ENCODE measurements around the gene PASK. TPM values are rescaled to one million over a fixed set of nuclear protein-coding genes. Genes with fewer than 3 reads are reported as not detected.

The PASK gene
- polyA plus RNA-seq, 3 donors = 0.56 to 4.3 (median 0.70) TPM

DNA sequence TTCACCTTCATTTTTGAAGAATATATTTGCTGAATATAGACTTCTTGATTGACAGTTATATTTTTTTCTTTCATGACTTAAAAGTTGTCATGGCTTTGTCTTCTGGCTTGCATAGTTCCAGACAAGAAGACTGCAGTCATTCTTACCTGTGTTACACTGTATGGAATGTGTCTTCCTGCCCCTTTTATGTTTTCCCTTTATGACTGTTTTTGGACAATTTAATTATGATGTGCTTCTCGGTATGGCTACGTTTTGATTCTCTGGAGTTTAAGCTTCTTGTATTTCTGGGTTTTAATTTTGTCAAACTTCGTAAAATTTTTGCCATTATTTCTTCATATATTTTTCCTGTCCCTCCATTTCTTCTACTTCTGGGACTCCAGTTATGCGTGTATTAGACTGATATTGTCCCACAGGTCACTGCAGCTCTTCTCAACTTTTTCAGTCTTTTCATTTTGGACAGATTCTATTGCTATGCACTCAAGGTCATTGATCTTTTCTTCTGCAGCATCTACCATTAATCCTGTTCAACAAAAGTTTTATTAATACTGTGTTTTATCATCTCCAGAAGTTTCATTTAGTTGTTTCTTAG, 64.3 kb downstream of the PASK start:
- Histone ChIP-seq H4K20me1 (ENCODE audit: insufficient read depth, low read length) (no peaks in the 10 kb centered on the region), H3K4me2 (replicated peaks; ENCODE audit: extremely low read depth, low read length, poor library complexity, severe bottlenecking) (no peak overlapping the region), H3K36me3 (replicated peaks in 1 of 2; ENCODE audit: control insufficient read depth in 1 of 2, insufficient read depth in 2 of 2, low read length in 2 of 2) (peaks cover 39 to 57% of the 10 kb centered on the region in 2 donors), H3K27me3 (ENCODE audit: control insufficient read depth in 2 of 2, insufficient read depth in 2 of 2, low read length in 2 of 2) (no peaks in the 10 kb centered on the region), H3K4me1 (ENCODE audit: control insufficient read depth in 1 of 2, insufficient read depth in 2 of 2, low read length in 2 of 2) (no peaks in the 10 kb centered on the region), H3K9me3 (replicated peaks in 1 of 2; ENCODE audit: control insufficient read depth in 1 of 2, insufficient read depth in 1 of 2, low read length in 2 of 2) (no peaks in the 10 kb centered on the region), H3K27ac (ENCODE audit: low read depth in 1 of 2, low read length in 2 of 2) (no peak overlapping the region), H3K79me2 (ENCODE audit: insufficient read depth, low read length) (no peaks in the 10 kb centered on the region), H3K9ac (ENCODE audit: insufficient read depth, low read length, poor library complexity, severe bottlenecking) (no peak overlapping the region), H2AFZ (ENCODE audit: insufficient read depth, low read depth, low read length, poor library complexity, severe bottlenecking) (no peak overlapping the region), H3K4me3 (replicated peaks in 1 of 3; ENCODE audit: low read depth in 2 of 3, low read length in 3 of 3) (no peak overlapping the region)
- H3K9me3 Mint-ChIP-seq = peaks cover 0 to 2% (median 0%) of the 10 kb centered on the region in 7 donors
- H3K27me3 Mint-ChIP-seq (ENCODE audit: low read depth in 3 of 3) = peaks cover 0 to 2% (median 0%) of the 10 kb centered on the region in 3 donors
- no peak overlapping the region for H3K4me3 Mint-ChIP-seq
- H3K4me1 Mint-ChIP-seq = no peaks in the 10 kb centered on the region
- no peak overlapping the region for H3K27ac Mint-ChIP-seq
- no peak for DNase-seq
- no CpG with 5 or more reads among the region's 4 CpGs for WGBS (ENCODE audit: insufficient coverage)
- no peak for TF ChIP-seq CTCF (IDR thresholded peaks at IDR 0.05)
- intact Hi-C loops (cut with micrococcal nuclease) = no loop called here
- peaks cover 52 to 55% of the 10 kb centered on the region in 2 donors for H3K36me3 Mint-ChIP-seq

DNA sequence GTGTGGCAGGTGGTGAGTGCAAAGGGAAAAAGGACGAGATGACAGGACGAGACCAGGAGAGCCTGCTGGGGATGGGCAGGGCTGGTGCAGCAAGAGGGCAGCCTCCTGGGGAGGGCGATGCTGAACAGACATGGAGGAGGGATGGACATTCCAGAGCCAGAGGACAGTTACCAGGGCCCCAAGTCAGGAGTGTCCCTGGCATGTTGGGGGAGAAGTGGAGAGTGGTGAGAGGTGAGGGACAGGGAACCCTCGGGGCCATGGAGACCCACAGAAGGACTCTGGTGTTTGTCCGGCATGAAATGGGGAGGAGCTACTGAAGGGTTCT, 66.2 kb downstream of the PASK start:
- peaks cover 21 to 38% of the 10 kb centered on the region in 2 donors for H3K36me3 ChIP-seq (replicated peaks in 1 of 2; ENCODE audit: control insufficient read depth in 1 of 2, insufficient read depth in 2 of 2, low read length in 2 of 2)
- Mint-ChIP-seq H3K4me3 (no peak overlapping the region), H3K4me1 (no peaks in the 10 kb centered on the region), H3K9me3 (peaks cover 0 to 2% (median 0%) of the 10 kb centered on the region in 7 donors), H3K27me3 (ENCODE audit: low read depth in 3 of 3) (peaks cover 0 to 4% (median 0%) of the 10 kb centered on the region in 3 donors), H3K36me3 (peaks cover 35 to 36% of the 10 kb centered on the region in 2 donors), H3K27ac (no peak overlapping the region)
- no peak for DNase-seq
- H3K9ac ChIP-seq (ENCODE audit: insufficient read depth, low read length, poor library complexity, severe bottlenecking) = no peak overlapping the region
- no peaks in the 10 kb centered on the region for H3K9me3 ChIP-seq (replicated peaks in 1 of 2; ENCODE audit: control insufficient read depth in 1 of 2, insufficient read depth in 1 of 2, low read length in 2 of 2)
- intact Hi-C loops (cut with micrococcal nuclease) = no loop called here
- H3K4me1 ChIP-seq (ENCODE audit: control insufficient read depth in 1 of 2, insufficient read depth in 2 of 2, low read length in 2 of 2) = no peaks in the 10 kb centered on the region
- H4K20me1 ChIP-seq (ENCODE audit: insufficient read depth, low read length) = no peaks in the 10 kb centered on the region
- TF ChIP-seq CTCF (IDR thresholded peaks at IDR 0.05) = no peak
- H3K4me3 ChIP-seq (replicated peaks in 1 of 3; ENCODE audit: low read depth in 2 of 3, low read length in 3 of 3) = no peak overlapping the region
- H2AFZ ChIP-seq (ENCODE audit: insufficient read depth, low read depth, low read length, poor library complexity, severe bottlenecking) = no peak overlapping the region
- H3K27ac ChIP-seq (ENCODE audit: low read depth in 1 of 2, low read length in 2 of 2) = no peak overlapping the region
- no peaks in the 10 kb centered on the region for H3K79me2 ChIP-seq (ENCODE audit: insufficient read depth, low read length)
- H3K27me3 ChIP-seq (ENCODE audit: control insufficient read depth in 2 of 2, insufficient read depth in 2 of 2, low read length in 2 of 2) = no peaks in the 10 kb centered on the region
- H3K4me2 ChIP-seq (replicated peaks; ENCODE audit: extremely low read depth, low read length, poor library complexity, severe bottlenecking) = no peak overlapping the region
- 95% methylated on average over 5 of the region's 5 CpGs for WGBS (ENCODE audit: insufficient coverage)
